CD4-positive, alpha-beta T cell treated with Interferon gamma for 1 hour (primary cell): ENCODE results near the gene PIANP.
A peak's percentile ranks its signal among the peaks of the same experiment; 100 is the strongest.
"Not testable (repeated sequence)": the region's sequence is repeated elsewhere in the genome, so short reads cannot be mapped to it uniquely, and the experiment has no call there.

Source experiments
- DNase-seq: peaks from one replicate; pipeline ENCODE4 v3.0.0-alpha.2; 2020

Gene PIANP

GRCh38 chr12:6700646-6701051 is at the start of gene PIANP:
PIANP (minus strand) TSS chr12:6700815; CDS start chr12:6698061, 2,754 bp downstream.
- DNase-seq, result peak; percentile 29

- no peak for DNase-seq
These were observed 48.1 kb upstream of the PIANP start for GRCh38 chr12:6748761-6749160.

GRCh38 chr12:6747216-6747615 is 46.6 kb upstream of the PIANP start:
- DNase-seq, result no peak

- peak; percentile 60 for DNase-seq
These were observed 45.3 kb upstream of the PIANP start for GRCh38 chr12:6745741-6746525.

- not testable (repeated sequence) for DNase-seq
These were observed 42.7 kb upstream of the PIANP start for GRCh38 chr12:6743300-6743699.

GRCh38 chr12:6742834-6743233 is 42.2 kb upstream of the PIANP start:
- DNase-seq, result no peak

GRCh38 chr12:6742080-6742479 is 41.5 kb upstream of the PIANP start:
- not testable (repeated sequence) for DNase-seq

GRCh38 chr12:6736754-6737153 is 36.1 kb upstream of the PIANP start:
- DNase-seq, result no peak

- peak; percentile 50 for DNase-seq
These were observed 35.0 kb upstream of the PIANP start for GRCh38 chr12:6735448-6736191.

- no peak for DNase-seq
These were observed 34.1 kb upstream of the PIANP start for GRCh38 chr12:6734506-6735387.

- no peak for DNase-seq
These were observed 29.6 kb upstream of the PIANP start for GRCh38 chr12:6730169-6730568.

- DNase-seq, result no peak
These were observed 28.6 kb upstream of the PIANP start for GRCh38 chr12:6729186-6729585.

GRCh38 chr12:6725350-6725749 is 24.7 kb upstream of the PIANP start:
- DNase-seq, result no peak

- peak; percentile 13 for DNase-seq
These were observed 23.8 kb upstream of the PIANP start for GRCh38 chr12:6724409-6724797.

GRCh38 chr12:6723607-6724408 is 23.2 kb upstream of the PIANP start, which contains the start of gene COPS7A:
COPS7A (plus strand) TSS chr12:6724046; CDS start chr12:6724657, 611 bp downstream.
- DNase-seq, result peak; percentile 99

- no peak for DNase-seq
These were observed 22.2 kb upstream of the PIANP start for GRCh38 chr12:6722863-6723262.

- DNase-seq, result no peak
These were observed 16.3 kb upstream of the PIANP start for GRCh38 chr12:6716874-6717437.

GRCh38 chr12:6716031-6716873 is 15.6 kb upstream of the PIANP start:
- DNase-seq, result not testable (repeated sequence)

- DNase-seq, result peak; percentile 82
These were observed 8.4 kb upstream of the PIANP start for GRCh38 chr12:6708960-6709394.

- DNase-seq, result not testable (repeated sequence)
These were observed 7.7 kb upstream of the PIANP start for GRCh38 chr12:6708351-6708750.

- DNase-seq, result no peak
These were observed 3.0 kb upstream of the PIANP start for GRCh38 chr12:6703631-6704030.
